Fibroblast of pulmonary artery (primary cell): ENCODE results near the gene ANLN.

Source experiments
- DNase-seq: peaks from one replicate; pipeline ENCODE4 v3.0.0-alpha.2; 2010; ENCODE audit warnings: low read depth
- H3K4me3 ChIP-seq: replicated peaks from 2 replicates; pipeline ENCODE4 v1.5.1; 2011; ENCODE audit warnings: low read depth, mild to moderate bottlenecking, control low read depth, low read length, moderate library complexity
- CTCF ChIP-seq: IDR thresholded peaks from 2 replicates; pipeline ENCODE4 v1.5.1; 2011; ENCODE audit warnings: mild to moderate bottlenecking, control low read depth, low read length, inconsistent platforms; ENCODE audit errors: missing control alignments

Gene ANLN

GRCh38 chr7:36390199-36391090 lies 783 bp downstream of the ANLN start:
- peak; percentile 82 for DNase-seq
- no peak for TF ChIP-seq CTCF
- peak overlapping the region; percentile 64 for H3K4me3 ChIP-seq

DNA sequence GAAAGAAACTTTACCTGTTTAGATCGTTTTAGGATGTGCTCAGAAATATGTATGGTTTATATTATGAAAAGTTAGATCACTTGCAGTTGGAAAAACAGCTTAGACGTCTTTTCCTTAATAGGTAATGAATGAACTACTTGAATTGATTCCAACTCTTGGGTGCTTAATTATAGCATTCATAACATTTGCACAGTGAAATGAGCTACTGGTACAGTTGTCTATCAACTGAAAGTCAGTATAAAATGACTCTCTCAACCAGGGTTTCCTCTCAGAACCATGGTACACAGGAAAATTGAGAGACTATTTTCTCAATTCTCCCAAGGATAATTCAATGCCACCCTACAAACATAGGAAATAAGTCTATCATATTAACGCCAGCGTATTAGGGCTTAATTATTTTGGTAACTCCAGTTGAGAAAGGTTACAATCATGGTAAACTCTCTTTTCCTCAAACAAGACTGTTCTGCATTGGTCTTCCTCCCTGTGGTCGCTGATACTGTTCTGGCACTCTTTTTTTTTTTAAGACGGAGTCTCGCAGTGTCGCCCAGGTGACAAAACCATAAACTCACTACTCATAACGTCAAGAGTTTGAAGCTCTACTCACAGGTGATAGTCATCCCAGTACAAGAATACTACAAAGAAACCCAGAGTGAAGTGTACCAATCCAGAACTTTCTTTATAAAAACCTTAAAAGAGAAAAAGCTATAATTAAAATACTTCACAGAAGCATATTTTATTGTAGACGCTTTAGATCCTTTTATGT lies 2.0 kb downstream of the ANLN start:
- no peak for DNase-seq
- peak overlapping the region; percentile 64 for H3K4me3 ChIP-seq
- no peak for TF ChIP-seq CTCF

- H3K4me3 ChIP-seq, result no peak overlapping the region
- DNase-seq, result peak; percentile 4
- no peak for TF ChIP-seq CTCF
Measured at GRCh38 chr7:36393826-36394225, 4.2 kb downstream of the ANLN start.

DNA sequence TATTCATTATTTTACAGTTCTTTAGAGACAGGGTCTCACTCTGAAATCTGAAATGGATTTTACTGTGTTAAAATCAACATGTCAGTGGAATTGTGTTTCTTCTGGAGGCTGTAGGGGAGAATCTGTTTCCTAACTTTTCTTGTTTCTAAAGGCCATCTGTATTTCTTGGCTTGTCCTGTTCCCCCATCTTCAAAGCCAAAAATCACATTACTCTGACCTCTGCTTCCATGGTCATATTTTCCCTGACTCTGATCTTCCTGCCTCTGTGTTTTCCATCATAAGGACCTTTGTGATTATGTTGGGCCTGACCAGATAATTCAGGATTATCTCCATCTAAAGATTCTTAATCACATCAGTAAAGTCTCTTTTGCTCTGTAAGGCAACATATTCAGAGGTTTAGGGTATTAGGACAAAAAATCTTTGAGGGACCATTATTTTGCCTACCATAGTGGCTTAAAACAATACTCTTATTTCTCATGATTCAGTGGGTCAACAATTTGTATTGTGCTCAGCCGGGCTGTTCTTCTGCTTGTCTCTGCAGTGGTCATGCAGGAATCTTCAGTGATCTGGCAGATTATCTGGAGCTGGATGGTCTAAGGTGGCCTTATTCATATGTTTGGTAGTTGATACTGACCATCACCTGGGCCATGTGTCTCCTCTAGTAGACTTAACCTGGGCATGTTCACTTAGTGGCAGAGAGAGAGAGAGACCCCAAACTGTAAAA lies 5.7 kb downstream of the ANLN start:
- TF ChIP-seq CTCF, result no peak
- H3K4me3 ChIP-seq, result no peak overlapping the region
- DNase-seq, result no peak

GRCh38 chr7:36396150-36396549 lies 6.5 kb downstream of the ANLN start:
- TF ChIP-seq CTCF, result no peak
- DNase-seq, result peak; percentile 35
- H3K4me3 ChIP-seq, result no peak overlapping the region

- DNase-seq, result no peak
- no peak for TF ChIP-seq CTCF
- H3K4me3 ChIP-seq, result no peak overlapping the region
Measured at GRCh38 chr7:36400036-36400435, 10.4 kb downstream of the ANLN start.
